DND-41 (cell line): ENCODE measurements around the gene WDR83.

Experiments
- CTCF ChIP-seq: IDR thresholded peaks from 2 replicates; pipeline ENCODE4 v1.5.1; 2012; ENCODE audit warnings: borderline replicate concordance, low read length, moderate library complexity, mild to moderate bottlenecking; ENCODE audit not compliant: poor library complexity, severe bottlenecking; ENCODE audit errors: extremely low read depth
- EZH2 ChIP-seq: IDR thresholded peaks from 3 replicates; pipeline ENCODE4 v1.6.1; 2012; ENCODE audit warnings: borderline replicate concordance, low read depth, mild to moderate bottlenecking, moderate library complexity, low read length, inconsistent platforms; ENCODE audit not compliant: severe bottlenecking

- TF ChIP-seq CTCF = no peak
- no peak for TF ChIP-seq EZH2
These were observed 39.7 kb downstream of the WDR83 start for GRCh38 chr19:12706332-12706718.
